ENCODE data around the gene IARS1.

Gene IARS1

DNA sequence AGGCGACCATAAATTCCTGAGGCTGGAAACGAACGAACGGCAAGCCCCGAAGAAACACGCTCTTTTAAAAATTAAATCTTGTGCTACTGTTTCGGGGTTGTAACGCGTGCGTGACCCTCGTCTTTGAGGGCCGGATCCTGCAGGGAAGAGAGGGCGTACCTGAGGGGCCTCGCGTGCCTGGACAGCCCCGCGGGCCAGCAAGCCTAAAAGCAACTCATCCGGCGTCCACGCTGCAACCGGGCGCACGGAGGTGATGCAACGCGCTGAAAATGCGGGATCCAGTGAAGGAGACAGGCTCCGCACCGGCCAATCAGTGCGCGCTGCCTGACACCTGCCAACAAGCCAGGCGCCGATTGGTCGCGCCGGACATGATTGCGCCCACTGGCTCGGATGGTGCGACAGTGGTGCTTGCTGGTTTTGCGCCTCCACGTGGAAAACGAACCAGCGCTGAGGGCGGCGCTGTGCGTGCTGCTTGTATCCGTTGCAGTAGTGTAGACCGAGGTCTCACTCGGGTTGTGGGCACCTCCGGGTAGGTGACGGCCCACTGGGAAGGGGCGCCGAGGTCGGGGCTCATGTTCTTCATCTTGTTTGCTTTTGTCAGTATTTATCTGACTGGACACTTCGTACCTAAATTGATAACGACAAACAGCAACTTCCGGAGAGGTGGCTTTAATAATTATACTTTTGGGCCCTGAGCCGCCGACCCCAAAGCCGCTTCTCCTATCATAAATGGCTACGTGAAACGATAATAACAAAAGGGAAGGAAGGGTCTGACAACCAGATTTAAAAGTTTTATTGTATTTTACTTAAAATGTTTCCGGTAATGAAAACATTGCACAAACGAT lies at the start of gene IARS1:
IARS1 (minus strand) TSS at position 246 of the 845 bp plus-strand sequence. CDS start 4,278 bp downstream, outside the sequence.
- DNase-seq: peak; percentile 94

GRCh38 chr9:92342825-92343488 lies 49.5 kb upstream of the IARS1 start:
- DNase-seq: no peak

GRCh38 chr9:92341578-92341977 lies 48.1 kb upstream of the IARS1 start:
- no peak for DNase-seq

DNA sequence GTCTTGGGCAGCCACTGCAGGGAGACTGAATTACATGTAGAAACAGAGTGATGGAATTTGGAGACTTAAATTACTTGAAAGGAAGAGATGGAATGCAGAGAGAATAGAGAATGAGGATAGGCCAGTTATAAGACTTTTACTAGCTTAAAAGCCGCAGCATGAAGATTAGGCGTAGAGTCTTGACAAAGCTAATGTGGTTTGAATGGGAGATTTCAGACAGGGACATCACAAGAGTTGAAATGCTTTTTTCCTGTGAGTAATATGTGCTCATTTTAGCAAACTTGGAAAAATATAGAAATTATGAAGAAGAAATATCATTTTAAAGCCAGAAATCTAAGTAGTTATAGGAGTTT lies 39.8 kb upstream of the IARS1 start:
- no peak for DNase-seq

- no peak for DNase-seq
Measured at GRCh38 chr9:92332577-92333281, 39.2 kb upstream of the IARS1 start.

DNA sequence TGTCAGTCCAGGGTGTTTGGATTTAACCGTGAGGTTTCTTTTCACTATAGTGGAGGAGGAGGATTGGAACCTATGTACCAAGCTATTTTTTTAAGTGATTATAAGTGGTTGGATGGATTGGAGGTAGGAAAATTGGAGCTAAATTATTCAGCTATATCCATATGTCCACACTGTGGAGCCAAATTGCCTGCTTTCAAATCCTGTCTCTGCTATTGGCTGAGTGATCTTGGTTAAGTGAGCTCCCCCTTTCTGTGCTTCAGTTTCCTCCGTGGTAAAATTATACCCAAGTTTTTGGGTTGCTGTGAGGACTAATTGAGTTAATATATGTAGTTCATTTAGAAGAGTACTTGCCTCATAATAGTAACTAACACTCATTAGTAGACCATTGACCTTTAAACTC lies 34.7 kb upstream of the IARS1 start:
- DNase-seq: peak; percentile 2

GRCh38 chr9:92327283-92327850 lies 33.9 kb upstream of the IARS1 start:
- no peak for DNase-seq

DNA sequence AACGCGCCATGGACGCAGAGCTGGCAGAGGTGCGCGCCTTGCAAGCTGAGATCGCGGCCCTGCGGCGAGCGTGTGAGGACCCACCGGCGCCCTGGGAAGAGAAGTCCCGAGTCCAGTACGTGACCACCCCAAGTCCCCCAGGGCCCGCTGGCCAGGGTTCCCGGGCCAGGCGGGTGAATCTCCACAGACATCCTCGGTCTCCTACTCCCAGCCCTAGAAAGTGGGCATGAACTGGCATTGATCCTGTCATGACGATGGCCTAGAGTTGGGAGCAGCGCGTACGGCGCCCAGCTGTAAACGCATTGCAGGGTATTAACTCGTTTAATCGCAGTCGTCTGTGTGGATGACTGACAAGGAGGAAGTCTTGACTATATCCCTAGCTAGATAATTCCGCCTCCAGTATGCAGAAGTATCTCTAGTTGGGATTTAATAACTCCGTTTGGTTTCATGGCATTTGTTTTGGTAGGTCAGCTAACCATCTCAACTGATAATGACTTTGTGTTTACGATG lies 32.5 kb upstream of the IARS1 start:
- DNase-seq: no peak

DNA sequence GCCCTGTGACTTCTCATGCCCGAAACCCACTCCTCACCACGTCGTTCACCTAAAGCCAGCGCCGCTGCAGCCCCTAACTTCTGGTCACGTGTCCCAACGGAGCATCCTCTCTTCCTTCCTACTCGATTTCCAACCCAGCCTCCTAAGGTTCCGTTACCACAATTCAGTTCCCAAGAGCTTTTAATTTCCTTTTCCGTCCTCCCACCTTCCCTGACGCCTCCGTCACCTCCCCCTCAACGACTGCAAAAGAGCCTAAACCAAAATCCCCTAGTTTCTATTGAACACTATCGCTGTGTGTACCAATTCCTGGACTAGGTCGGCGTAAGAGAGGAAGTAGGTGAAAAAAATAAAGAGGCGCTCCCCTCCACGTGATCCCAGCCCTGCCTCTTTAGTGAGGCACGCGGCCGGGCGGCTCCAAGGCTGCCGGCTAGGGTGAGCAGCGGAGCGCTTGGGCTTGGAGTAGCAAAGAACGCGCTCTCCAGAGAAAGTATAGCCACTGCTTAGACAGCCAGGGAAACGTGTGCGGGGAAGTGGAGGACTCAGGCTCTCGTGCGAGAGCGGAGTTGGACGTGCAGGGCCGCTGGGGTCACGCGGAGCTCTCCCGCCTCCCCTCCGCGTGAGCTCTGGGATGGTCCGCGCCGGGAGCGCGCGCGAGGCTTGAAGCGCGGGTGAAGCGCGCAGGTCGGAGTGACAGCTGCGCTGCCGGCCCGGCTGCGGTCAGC lies 31.9 kb upstream of the IARS1 start, which contains the start of the genes CENPP and NOL8:
CENPP (plus strand) TSS at position 685 of the 722 bp plus-strand sequence.
NOL8 (minus strand) TSS at position 82 of the 722 bp plus-strand sequence. CDS start 1,189 bp downstream, outside the sequence.
- peak; percentile 81 for DNase-seq

DNA sequence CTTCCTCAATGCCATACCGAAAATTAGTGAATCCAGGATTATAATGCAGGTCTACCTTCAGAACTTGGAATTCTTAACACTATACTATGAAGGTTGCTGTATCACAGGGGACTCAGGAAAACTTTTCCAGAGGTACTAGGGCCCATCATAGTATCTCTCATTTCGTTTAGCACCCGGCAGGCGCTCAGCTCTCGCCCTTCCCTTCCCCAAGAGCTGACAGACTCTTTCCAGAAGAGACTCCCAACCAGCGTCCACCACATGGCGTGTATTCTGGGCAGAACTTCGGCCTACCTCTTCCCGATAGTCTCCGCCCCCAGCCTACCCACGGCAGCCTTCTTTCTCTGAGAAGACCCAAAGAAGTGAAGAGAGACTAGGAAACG lies 31.4 kb upstream of the IARS1 start:
- no peak for DNase-seq

- DNase-seq: no peak
Measured at GRCh38 chr9:92324431-92324830, 30.9 kb upstream of the IARS1 start.

DNA sequence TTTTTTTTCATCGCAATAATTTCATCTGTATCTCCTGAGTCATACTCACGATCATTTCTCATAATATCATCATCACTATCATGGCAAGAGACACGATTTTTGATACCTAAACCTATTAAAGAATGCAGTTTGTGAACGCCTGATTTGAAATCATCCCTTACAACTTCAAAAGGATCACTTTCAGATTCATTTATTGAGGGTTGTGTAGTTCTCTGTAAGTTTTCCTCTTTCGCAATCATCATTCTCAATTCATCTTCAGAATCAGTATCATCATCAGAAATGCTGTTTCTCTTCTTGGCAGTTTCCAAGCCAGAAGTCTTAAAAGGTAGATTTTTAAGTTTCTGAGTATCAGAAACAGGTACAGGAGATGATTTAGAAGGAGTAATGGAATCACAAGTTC lies 22.0 kb upstream of the IARS1 start:
- no peak for DNase-seq

- no peak for DNase-seq
Measured at GRCh38 chr9:92313624-92314012, 20.1 kb upstream of the IARS1 start.

DNA sequence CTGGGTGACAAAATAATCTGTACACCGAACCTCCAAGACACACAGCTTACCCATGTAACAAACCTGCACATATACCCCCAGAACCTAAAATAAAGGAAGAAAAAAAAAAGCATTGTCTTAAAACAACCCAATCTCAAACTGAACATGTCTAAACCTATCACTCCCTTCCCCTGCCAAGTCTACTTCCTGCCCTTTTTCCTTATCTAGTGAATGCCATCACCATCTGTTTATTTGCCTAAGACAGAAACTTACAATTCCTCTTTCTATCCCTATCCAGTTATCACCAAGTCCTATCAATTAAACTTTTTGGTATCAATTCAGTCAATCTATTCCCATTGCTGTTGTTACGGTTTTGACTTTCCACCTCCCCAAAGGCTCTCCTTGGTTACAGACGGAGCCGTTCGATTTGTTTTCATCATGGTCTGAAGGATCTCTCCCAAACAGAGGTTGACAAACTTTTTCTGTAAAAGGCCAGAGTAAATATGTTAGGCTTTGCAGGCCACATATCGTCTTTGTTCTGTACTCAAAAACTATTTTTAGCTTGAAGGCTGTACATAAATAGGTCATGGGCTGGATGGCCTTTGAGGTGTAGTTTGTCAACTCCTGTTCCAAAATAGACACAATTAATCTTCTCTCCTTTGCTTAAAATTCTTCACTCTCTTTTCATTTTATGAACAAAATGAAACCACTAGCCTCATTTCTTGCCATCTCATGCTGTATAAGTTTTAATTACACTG lies 19.6 kb upstream of the IARS1 start:
- DNase-seq: no peak

DNA sequence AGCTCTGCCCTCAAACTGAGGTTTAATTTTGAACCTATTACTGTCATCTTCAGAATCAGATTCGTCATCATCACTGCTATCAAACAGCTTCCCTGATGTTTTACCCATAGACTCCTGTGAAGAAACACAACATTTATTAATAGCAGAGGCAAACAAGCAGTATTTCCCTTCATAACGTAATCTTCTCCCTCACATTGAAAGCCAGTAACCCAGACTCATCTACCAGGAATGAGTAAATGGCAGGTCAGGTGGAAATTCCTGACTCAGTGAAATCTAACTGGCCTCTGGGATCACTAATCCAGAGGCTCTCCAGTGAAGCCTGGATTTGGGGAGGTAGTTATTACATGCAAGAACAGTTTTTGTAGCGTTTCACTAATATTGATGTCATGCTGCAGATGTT lies 17.1 kb upstream of the IARS1 start:
- DNase-seq: no peak

DNA sequence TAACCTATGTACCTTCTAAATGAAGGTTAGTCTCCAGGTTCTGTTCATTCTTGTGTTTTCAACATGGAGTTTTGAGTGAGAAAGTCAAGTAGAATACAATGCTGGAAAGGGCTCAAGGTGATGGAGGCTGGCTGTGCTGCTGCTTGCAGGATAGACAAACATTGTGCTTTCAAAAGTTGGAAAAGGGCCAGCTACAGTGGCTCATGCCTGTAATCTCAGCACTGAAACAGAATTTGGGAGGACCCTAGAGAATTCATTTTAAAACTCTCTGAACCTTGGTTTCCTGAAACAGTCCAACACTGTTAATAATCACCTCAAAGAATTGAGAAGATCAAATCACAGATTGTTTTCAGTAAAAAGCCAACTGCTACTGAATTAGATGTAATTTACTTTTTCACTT lies 15.4 kb upstream of the IARS1 start:
- DNase-seq: peak; percentile 12

DNA sequence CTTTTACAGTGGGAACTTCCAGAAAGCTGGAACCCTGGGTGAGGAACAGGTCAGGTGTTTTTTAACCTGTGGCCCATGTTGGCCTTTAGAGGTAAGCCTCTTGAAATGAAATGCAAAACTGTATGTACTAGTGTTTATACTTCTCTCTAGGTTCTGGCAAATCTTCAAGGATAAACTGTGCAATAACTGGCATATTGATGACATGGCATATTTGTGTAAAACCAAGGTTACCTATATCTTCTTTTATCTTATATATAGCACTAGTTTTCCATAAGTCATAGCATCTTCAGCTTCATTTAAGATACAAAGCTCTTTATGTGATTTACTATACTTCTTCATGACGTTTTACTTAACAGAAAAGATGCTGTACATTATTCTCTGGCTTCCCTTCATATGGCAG lies 7.4 kb upstream of the IARS1 start:
- DNase-seq: no peak

DNA sequence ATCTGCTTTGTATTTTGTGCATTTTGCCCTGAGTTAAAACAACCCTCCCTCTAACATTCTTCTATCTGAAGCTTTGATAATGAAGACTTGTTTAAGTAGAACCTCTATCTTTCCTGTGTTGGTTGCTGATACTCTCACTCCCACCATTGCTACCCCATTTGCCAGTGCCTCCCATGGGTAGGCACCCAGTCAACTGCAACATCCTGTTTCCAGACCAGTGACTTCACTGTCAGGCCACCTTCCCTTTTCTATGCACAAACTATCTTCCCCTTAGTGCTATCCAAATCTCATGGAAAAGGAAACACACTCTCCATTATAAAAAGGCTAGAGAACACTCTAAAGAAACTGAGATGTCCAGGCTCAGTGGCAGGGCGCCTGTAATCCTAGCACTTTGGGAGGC lies 5.6 kb upstream of the IARS1 start:
- DNase-seq: no peak

DNA sequence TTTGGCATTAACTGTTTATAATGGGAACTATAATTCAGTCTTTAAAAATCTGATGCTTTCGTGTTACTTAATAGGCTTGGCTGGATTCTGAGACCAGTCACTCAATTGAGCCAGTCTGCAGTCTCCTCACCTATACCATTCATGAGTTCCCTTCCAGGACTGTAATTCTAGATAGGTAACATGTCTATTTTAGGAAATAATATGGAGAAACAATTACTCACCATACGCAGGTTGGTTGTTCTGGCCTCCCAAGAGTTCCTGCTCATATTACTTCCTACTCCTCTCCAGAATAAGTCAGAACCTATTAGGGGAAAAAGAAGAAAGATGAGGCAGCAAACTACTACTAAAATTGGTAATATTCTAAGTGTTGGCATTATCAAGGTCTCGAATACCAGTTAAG lies 4.5 kb upstream of the IARS1 start:
- no peak for DNase-seq

- DNase-seq: no peak
Measured at GRCh38 chr9:92297611-92298010, 4.1 kb upstream of the IARS1 start.

DNA sequence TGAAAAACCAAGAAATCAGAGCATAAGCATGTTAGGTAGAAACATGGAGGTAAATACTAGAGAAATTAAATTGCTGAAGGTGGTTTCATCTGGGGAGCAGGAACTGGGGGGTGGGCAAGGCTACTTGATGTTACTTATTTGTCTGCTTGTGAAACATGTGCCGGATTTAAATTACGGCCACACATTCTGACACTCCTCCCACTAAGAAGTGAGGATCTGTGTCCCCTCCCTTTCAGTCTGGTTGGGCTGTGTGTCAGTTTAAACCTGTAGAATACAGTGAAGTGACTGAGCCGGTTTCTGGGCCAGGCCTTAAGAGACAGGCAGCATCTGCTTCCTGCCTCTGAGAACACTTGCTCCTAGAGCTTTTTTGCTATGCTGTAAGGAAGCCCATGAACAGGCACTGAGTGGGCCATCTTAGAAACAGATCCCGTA lies 2.3 kb upstream of the IARS1 start:
- no peak for DNase-seq
